ENCODE results near the gene MVP. TPM values are rescaled to one million over a fixed set of nuclear protein-coding genes. Genes with fewer than 3 reads are reported as not detected.
A peak's percentile ranks its signal among the peaks of the same experiment; 100 is the strongest.
"Not testable (repeated sequence)": the region's sequence is repeated elsewhere in the genome, so short reads cannot be mapped to it uniquely, and the experiment has no call there.

The MVP gene
- total RNA-seq, 1 donor = 273 TPM

DNA sequence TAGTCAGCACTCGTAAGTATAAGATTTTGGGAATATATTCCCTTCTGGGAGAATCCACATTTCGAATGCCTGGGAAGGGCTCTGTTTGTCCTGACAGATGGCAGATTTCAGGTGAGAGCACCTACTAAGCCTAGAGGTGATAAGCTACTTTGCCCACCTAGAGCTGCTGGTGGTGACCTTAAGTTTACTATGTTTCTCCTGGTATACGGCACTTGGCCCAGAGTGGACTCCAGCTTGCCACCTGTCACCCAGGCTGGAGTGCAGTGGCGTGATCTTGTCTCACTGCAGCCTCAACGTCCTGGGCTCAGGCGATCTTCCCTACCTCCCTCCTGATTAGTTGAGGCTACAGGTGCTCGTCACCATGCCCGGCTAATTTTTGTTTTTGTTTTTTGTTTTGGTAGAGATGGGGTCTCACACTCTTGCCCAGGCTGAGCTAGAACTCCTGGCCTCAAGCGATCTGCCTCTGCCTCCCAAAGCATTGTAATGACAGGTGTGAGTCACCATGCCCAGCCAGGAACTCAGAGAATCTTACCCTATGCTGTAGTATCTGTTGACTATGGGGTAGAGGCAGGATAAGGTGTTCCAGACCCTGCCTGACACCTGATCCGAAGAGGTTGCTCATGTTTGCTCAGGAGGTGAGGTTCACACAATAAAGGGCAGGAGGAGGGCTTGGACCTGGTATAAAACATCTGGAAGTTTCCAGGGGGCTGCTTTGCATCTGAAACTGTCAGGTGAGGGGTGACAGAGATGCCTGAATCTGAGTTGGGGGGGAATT, 42.5 kb upstream of the MVP start, which contains the start of gene ZG16:
ZG16 (plus strand) TSS at position 681 of the 775 bp plus-strand sequence. CDS start 1,011 bp downstream, outside the sequence.
- peak; percentile 11 for DNase-seq (ENCODE audit: insufficient read length, low spot score, missing footprints)
- Histone ChIP-seq H3K4me3 (ENCODE audit: insufficient read depth, low read length) (no peak within 1 kb of the TSS), H4K20me1 (ENCODE audit: insufficient read depth, low read length) (no peaks in the 10 kb centered on the region), H3K36me3 (ENCODE audit: insufficient read depth, low read length) (no peaks in the 10 kb centered on the region), H2AFZ (ENCODE audit: low read length) (no peak within 1 kb of the TSS), H3K4me1 (ENCODE audit: insufficient read depth, low read length) (no peaks in the 10 kb centered on the region), H3K79me2 (ENCODE audit: insufficient read depth, low read length) (no peaks in the 10 kb centered on the region), H3K27ac (ENCODE audit: low read depth, low read length) (no peak within 1 kb of the TSS), H3K27me3 (ENCODE audit: insufficient read depth, low read length) (peaks cover 21% of the 10 kb centered on the region), H3K4me2 (ENCODE audit: insufficient read depth, low read length) (no peak within 1 kb of the TSS), H3K9me3 (ENCODE audit: low read depth, low read length) (no peaks in the 10 kb centered on the region)
- TF ChIP-seq, protein P1, sequence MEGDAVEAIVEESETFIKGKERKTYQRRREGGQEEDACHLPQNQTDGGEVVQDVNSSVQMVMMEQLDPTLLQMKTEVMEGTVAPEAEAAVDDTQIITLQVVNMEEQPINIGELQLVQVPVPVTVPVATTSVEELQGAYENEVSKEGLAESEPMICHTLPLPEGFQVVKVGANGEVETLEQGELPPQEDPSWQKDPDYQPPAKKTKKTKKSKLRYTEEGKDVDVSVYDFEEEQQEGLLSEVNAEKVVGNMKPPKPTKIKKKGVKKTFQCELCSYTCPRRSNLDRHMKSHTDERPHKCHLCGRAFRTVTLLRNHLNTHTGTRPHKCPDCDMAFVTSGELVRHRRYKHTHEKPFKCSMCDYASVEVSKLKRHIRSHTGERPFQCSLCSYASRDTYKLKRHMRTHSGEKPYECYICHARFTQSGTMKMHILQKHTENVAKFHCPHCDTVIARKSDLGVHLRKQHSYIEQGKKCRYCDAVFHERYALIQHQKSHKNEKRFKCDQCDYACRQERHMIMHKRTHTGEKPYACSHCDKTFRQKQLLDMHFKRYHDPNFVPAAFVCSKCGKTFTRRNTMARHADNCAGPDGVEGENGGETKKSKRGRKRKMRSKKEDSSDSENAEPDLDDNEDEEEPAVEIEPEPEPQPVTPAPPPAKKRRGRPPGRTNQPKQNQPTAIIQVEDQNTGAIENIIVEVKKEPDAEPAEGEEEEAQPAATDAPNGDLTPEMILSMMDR (IDR thresholded peaks at IDR 0.05; ENCODE audit: extremely low read depth, low read depth, low read length) = no peak

DNA sequence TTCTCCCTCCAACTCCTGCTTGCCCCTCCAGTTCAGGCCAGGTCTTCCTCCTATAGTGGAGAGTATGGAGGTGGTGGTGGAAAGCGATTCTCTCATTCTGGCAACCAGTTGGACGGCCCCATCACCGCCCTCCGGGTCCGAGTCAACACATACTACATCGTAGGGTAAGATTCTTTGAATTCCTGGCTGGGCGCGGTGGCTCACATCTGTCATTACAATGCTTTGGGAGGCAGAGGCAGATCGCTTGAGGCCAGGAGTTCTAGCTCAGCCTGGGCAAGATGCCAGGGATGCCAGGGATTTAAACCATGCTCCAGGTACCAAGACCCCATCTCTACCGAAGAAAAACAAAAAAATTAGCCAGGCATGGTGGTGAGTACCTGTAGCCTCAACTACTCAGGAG, 40.8 kb upstream of the MVP start:
- H3K27ac ChIP-seq (ENCODE audit: low read depth, low read length) = no peak overlapping the region
- no peak overlapping the region for H2AFZ ChIP-seq (ENCODE audit: low read length)
- peaks cover 21% of the 10 kb centered on the region for H3K27me3 ChIP-seq (ENCODE audit: insufficient read depth, low read length)
- H3K9me3 ChIP-seq (ENCODE audit: low read depth, low read length) = no peaks in the 10 kb centered on the region
- TF ChIP-seq, protein P1 (IDR thresholded peaks at IDR 0.05; ENCODE audit: extremely low read depth, low read depth, low read length) = no peak
- no peak for DNase-seq (ENCODE audit: insufficient read length, low spot score, missing footprints)
- no peak overlapping the region for H3K4me3 ChIP-seq (ENCODE audit: insufficient read depth, low read length)
- H4K20me1 ChIP-seq (ENCODE audit: insufficient read depth, low read length) = no peaks in the 10 kb centered on the region
- H3K4me2 ChIP-seq (ENCODE audit: insufficient read depth, low read length) = no peak overlapping the region
- no peaks in the 10 kb centered on the region for H3K36me3 ChIP-seq (ENCODE audit: insufficient read depth, low read length)
- H3K79me2 ChIP-seq (ENCODE audit: insufficient read depth, low read length) = no peaks in the 10 kb centered on the region
- no peaks in the 10 kb centered on the region for H3K4me1 ChIP-seq (ENCODE audit: insufficient read depth, low read length)

DNA sequence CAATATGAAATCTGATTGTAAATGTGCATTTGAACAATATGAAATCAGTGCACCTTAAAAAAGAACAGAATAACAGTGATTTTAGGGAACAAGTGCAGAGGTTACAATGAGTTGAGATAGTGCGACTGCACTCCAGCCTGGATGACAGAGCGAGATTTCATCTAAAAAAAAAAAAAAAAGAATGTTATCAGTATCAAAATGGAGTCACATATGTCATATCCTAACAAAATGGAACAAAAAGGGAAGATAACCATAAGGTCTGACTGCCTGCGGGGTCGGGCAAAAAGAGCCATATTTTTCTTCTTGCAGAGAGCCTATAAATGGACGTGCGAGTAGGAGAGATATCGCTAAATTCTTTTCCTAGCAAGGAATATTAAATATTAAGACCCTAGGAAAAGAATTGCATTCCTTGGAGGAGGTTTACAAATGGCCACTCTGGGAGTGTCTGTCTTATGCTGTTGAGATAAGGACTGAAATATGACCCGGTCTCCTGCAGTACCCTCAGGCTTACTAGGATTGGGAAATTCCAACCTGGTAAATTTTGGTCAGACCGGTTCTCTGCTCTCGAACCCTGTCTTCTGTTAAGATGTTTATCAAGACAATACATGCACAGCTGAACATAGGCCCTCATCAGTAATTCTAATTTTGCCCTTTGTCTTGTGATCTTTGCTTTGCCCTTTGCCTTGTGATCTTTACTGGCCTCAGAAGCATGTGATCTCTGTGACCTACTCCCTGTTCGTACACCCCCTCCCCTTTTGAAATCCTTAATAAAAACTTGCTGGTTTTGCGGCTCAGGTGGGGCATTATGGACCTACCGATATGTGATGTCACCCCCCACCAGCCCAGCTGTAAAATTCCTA, 36.9 kb upstream of the MVP start:
- not testable (repeated sequence) for H2AFZ ChIP-seq (ENCODE audit: low read length); H3K4me2 ChIP-seq (ENCODE audit: insufficient read depth, low read length); H3K9me3 ChIP-seq (ENCODE audit: low read depth, low read length); H3K4me1 ChIP-seq (ENCODE audit: insufficient read depth, low read length); DNase-seq (ENCODE audit: insufficient read length, low spot score, missing footprints); H3K36me3 ChIP-seq (ENCODE audit: insufficient read depth, low read length); H4K20me1 ChIP-seq (ENCODE audit: insufficient read depth, low read length); H3K4me3 ChIP-seq (ENCODE audit: insufficient read depth, low read length); H3K27ac ChIP-seq (ENCODE audit: low read depth, low read length); H3K79me2 ChIP-seq (ENCODE audit: insufficient read depth, low read length)
- peaks cover 21% of the 10 kb centered on the region for H3K27me3 ChIP-seq (ENCODE audit: insufficient read depth, low read length)

DNA sequence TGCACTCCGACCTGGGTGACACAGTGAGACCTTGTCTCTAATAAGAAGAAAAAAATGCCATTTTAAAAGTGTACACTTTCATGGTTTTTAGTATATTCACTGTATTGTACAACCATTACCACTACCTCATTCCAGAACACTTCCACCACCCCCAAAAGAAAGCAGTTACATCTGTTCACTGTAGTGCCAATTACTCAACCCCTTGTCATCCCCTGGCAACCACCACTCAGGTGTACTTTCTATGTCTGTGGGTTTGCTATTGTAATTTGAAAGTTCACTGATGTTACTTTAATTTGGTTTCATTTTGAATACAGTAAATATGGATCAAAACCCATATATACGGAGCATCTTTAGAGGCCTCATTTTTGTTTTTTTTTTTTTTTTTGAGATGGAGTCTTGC, 36.1 kb upstream of the MVP start:
- no peaks in the 10 kb centered on the region for H4K20me1 ChIP-seq (ENCODE audit: insufficient read depth, low read length)
- H3K27me3 ChIP-seq (ENCODE audit: insufficient read depth, low read length) = peaks cover 18% of the 10 kb centered on the region
- H3K4me3 ChIP-seq (ENCODE audit: insufficient read depth, low read length) = no peak overlapping the region
- H3K4me1 ChIP-seq (ENCODE audit: insufficient read depth, low read length) = peaks cover 7% of the 10 kb centered on the region
- no peaks in the 10 kb centered on the region for H3K79me2 ChIP-seq (ENCODE audit: insufficient read depth, low read length)
- H3K27ac ChIP-seq (ENCODE audit: low read depth, low read length) = no peak overlapping the region
- no peaks in the 10 kb centered on the region for H3K9me3 ChIP-seq (ENCODE audit: low read depth, low read length)
- no peak for DNase-seq (ENCODE audit: insufficient read length, low spot score, missing footprints)
- no peaks in the 10 kb centered on the region for H3K36me3 ChIP-seq (ENCODE audit: insufficient read depth, low read length)
- no peak overlapping the region for H2AFZ ChIP-seq (ENCODE audit: low read length)
- H3K4me2 ChIP-seq (ENCODE audit: insufficient read depth, low read length) = no peak overlapping the region
- TF ChIP-seq, protein P1 (IDR thresholded peaks at IDR 0.05; ENCODE audit: extremely low read depth, low read depth, low read length) = no peak
